Heart left ventricle (tissue), 13 donors: ENCODE data around the gene ATF6.

Experiments
- POLR2A ChIP-seq, 2 donors: fragments of 450-650 bp; IDR thresholded peaks; one replicate each; pipeline ENCODE4 v1.6.1; 2017; ENCODE audit warnings: antibody characterized with exemption in 2 of 2, mild to moderate bottlenecking in 2 of 2, moderate library complexity in 2 of 2
- TF ChIP-seq, protein P1 (sequence below), 12 donors: fragments of 200-600 bp; sonication (generic) in 4 of 12; IDR thresholded peaks; one replicate each; pipeline versions ENCODE4 v1.5.0 to v1.8.0; 2018 to 2022; ENCODE audit warnings: antibody characterized with exemption in 12 of 12, mild to moderate bottlenecking in 5 of 12
- donor health status: ischemic (EF 13 %, LVEDD 7.1; RV severe dilation, severe dysfunction).
- donor health status: DM: no; HTN: yes; CAD: no.
- donor health status: DM: no; HTN: no; CAD: no.
- donor health status: ischemic (EF 25% LVEDD 6.9; RV normal size, moderate dysfunction).
- donor health status: ischemic (EF 25% LVEDD 5.7; RV mildly dilated, moderate dysfunction).
- donor health status: ischemic (EF 35%, LVEDD 5.7; RV mildly dilated, moderate dysfunction).
- donor health status: nonischemic (EF 11% LVEDD 7.7; RV severe dilation, severe dysfunction).
- donor health status: DM: yes; HTN: yes; CAD: no.
- donor health status: PGD.
- donor health status: ischemic (EF 29% LVEDD 5.4; RV normal size, mild dysfunction).
- donor health status: nonischemic (EF 23%, LVEDD 6.1; RV moderate dilation, normal function).

DNA sequence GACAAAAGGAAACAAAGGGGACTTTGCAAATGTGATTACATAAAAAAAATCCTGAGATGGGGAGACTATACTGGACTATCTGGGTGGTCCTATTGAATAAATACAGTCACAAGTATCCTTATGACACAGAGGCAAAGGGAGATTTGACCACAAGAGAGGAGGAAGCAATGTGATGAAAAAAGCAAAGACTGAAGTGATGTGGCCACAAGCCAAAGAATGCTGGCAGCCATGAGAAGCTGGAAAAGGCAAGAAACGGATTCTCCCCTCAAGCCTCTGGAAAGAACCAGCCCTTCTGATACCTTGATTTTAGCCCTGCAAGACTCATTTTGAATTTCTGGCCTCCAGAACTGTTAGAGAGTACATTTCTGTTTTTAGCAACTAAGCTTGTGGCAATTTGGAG, 221.2 kb downstream of the ATF6 start:
- TF ChIP-seq, protein P1, sequence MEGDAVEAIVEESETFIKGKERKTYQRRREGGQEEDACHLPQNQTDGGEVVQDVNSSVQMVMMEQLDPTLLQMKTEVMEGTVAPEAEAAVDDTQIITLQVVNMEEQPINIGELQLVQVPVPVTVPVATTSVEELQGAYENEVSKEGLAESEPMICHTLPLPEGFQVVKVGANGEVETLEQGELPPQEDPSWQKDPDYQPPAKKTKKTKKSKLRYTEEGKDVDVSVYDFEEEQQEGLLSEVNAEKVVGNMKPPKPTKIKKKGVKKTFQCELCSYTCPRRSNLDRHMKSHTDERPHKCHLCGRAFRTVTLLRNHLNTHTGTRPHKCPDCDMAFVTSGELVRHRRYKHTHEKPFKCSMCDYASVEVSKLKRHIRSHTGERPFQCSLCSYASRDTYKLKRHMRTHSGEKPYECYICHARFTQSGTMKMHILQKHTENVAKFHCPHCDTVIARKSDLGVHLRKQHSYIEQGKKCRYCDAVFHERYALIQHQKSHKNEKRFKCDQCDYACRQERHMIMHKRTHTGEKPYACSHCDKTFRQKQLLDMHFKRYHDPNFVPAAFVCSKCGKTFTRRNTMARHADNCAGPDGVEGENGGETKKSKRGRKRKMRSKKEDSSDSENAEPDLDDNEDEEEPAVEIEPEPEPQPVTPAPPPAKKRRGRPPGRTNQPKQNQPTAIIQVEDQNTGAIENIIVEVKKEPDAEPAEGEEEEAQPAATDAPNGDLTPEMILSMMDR (IDR thresholded peaks at IDR 0.05), result no peak
- no peak for TF ChIP-seq POLR2A (IDR thresholded peaks at IDR 0.05)
